Pulmonary artery endothelial cell (primary cell): ENCODE data around the gene MMP27. TPM values are rescaled to one million over a fixed set of nuclear protein-coding genes. Genes with fewer than 3 reads are reported as not detected.

Experiments used
- DNase-seq: peaks from one replicate; pipeline ENCODE4 v3.0.0-alpha.2; 2011; ENCODE audit warnings: low read depth, low spot score
- total RNA-seq: library from RNA; depleted of rRNA; stranded (reverse); fragments of >200 nt; gene quantifications from 2 replicates; pipeline ENCODE4 v1.2.3, GENCODE V29; 2014

MMP27 gene
- total RNA-seq, 1 donor from 2014 or later: not detected

DNA sequence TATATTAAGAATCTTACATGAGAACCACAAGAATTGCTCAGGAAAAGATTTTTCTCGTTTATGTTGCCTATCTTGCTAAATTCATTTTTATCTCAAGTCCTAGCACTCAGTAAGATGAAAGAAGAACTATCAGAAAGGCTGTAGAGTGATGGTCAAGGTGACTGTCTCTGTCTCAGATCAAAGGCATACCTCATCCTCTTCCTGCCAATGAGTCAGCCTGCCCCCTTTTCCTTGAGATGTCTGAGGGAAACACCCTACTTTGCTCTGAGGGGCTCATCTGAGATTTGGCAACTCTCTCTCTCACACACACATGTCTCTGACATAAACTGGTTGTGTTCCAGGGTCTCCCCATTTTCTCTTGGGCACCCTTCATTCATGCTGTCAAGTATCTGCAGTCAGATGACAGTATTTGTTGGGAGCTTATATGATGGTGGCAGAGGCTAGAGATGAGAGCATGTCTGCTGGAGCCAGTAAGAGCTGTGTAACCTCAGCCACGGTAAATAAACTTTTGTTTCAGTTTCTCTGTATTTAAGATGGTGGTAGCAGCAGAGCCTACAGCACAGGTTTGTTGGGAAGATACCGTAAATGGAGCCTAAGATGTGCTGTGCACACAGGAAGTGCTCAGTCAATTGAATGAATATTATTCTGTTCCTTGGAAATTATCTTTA is 1.6 kb downstream of the MMP27 start:
- no peak for DNase-seq

DNA sequence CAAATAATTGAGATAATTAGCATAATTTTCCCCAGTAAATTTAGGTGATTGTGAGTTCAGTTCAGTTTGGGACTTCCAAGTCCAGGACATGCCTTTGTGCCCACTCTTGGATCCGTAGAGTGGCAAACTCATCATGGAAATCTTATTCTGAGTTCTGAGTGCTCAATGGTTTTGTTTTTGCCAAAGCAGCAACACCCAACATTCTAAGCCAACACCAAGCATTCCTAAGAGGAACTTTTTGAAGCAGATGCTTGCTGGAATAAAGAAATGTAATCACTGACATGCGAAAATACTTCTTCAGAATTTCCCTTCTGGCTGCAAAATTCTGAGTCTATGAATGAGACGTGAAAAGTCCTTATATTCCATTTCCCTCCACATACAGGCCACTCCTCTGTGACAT is 10.4 kb downstream of the MMP27 start:
- DNase-seq: no peak

DNA sequence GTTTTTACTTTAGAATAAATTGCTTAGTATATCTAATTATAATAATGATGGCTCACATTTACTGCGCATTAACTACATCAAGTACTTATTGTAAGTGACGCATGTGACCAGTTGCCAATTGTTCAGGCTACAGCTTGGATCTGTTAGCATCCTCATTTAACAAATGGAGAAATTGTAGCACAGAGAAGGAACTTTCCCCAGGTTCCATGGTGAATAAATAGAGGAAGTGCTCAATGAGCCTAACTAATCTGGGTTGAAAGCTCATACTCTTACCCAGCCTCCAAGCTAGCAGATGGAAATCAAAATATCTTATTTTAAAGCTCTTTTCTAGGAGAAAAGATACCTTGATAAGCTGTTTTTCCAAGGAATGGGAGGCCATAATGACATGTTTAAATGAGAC is 19.8 kb downstream of the MMP27 start:
- no peak for DNase-seq

DNA sequence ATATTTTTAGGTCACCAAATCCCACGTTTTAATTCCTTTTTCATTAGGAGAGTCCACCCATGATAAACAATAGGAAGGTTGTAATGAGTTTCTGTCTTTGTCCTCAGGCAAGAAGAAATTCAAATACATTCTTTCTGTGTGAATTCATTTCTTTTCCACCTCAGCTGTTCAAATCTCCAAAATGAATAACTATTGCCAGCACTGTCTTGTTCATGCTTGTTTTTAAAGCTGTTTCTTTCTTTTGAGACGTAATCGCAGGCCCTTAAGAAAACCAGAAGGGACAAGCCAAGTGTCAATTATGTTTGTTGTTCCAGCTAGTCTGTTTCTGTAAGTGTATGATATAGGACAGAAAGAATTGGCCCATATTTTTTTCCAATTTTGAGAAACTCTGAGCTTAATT is 20.2 kb downstream of the MMP27 start:
- DNase-seq: no peak

DNA sequence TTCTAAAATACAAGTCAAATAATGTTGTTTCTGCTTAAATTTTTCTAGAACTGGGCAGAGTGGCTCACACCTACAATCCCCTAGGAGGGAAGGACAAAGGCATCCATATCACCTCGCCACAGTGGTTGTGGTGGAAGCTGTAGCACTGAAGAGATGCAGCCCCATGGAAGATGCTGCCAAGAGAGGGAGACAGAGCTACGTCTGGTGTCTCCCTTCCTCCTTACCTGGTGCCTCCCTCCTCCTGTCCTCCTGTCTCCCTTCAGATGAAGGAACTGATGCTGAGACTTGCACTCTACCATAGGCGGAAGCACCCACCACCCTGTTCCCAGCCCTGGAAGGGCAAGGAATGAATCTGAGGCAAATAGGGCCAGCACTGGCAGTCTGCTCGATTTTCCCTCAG is 22.3 kb downstream of the MMP27 start:
- DNase-seq: no peak

DNA sequence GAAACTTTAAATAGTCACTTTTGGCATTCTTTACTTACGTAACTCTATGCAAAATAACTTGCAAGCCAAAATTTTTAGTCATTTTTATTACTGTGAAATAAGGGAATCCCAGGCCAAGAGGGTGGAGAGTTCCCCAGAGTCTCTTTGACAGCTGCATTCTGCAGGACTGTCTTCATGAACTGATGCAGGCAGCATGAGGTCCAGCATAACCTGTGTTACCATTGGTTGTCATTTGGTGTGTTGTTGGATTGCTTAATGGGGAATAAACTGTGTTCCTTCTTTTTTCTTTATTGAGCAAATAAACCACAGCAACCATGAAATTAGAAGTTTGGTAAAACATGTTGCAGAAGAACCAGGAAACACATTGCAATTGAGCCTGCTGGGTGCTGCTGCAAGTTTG is 24.6 kb downstream of the MMP27 start:
- no peak for DNase-seq

DNA sequence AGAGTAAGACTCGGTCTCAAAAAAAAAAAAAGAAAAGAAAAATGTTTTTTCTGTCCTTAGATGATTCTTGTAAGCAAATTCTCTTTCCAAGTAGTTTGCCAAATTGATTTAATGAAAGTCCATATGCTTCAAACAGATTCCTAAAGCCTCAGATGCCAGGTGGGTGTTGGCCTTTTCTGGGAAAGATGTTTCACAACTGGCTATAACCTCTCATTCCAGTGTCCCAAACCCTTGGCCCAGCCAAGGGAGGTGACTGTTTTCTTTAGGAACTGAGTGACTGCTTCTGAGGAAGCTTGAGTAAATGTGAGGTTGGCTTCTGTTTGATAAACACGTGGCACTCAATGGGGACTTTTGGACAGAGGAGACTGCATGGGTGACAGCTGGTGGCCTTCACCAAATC is 27.5 kb downstream of the MMP27 start:
- DNase-seq: no peak

DNA sequence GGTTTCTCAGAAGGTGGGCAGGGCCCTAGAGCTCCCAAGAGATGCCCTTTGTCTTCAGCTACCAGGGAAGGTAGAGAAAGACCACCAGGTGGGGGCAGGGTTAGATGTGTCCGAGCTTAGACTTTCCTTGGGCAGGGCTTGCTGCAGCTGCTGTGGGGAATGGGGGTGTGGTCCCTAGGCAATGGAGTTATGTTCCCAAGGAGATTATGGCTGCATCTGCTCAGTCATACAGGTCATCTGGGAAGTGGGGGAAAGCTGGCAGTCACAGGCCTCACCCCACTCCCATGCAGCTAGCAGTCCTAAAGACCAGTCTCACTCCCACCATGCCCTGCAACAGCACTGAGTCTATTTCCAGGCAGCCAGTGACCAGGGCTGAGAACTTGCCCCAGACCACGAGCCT is 29.5 kb downstream of the MMP27 start:
- DNase-seq: no peak

DNA sequence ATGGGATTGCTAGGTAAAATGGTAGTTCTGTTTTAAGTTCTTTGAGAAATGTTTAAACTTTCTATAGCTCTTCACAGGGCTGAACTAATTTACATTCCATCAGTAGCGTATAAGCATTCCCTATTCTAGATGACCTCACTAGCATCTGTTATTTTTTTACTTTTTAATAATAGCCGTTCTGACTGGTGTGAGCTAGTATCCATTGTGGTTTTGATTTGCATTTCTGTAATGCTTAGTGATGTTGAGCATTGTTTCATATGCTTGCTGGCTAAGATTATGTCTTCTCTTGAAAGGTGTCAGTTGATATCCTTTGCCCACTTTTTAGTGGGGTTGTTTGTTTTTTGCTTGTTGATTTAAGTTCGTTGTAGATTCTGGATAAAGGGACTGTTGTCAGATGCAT is 35.9 kb downstream of the MMP27 start:
- no peak for DNase-seq

DNA sequence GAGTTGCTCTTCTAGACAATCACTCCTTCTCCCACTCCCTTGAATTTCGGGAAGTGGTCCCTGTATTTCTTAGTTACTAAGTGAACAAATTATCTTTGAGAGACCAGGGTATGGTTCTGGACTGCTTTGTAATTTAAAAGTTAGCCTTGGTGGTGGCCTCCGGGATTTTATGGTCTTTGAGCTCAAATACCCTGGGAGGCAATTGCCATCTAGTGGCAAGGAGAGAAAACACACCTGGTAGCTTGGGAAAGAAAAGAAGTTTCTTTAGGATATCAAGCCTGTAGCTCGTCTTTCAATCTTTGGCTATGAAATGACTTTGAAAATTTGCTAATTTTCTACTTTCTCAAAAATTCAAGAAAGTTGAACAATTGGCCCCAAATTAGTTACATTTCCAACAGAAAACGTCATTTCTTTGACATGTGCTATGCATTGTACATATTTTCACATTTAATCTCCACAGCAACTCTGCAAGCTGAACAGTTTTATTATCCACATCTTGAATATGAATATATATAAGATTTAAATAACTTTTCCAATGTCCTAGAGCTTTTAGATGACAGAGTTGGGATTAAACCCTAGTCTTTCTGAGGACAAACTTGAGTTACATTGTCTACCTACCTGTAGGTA is 39.1 kb downstream of the MMP27 start:
- no peak for DNase-seq

DNA sequence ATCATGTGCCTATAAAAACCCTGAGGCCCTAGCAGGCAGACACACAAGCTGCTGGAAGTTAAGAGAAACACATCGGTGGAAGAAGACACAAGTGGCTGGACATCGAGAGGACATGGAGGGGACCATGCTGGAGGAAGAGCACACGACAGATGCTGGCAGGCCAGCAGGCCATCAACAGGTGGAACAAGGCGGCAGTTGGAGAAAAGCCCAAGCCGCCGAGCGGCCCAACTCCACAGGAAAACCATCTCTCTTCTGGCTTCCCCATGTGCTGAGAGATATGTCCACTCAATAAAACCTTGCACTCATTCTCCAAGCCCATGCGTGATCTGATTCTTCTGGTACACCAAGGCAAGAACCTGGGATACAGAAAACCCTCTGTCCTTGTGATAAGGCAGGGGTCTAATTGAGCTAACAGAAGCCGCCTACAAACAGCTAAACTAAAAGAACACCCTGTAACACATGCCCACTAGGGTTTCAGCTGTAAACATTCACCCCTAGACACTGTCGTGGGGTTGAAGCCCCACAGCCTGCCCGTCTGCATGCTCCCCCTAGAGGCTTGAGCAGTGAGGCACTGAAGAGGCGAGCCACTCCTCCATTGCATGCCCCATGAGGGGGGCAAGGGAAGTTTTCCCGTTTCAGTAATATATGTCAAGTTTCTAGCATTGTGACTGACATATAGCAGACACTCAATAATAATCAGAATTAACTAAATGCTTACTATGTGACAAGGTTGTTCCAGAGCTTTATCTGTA is 41.4 kb downstream of the MMP27 start:
- DNase-seq: no peak

DNA sequence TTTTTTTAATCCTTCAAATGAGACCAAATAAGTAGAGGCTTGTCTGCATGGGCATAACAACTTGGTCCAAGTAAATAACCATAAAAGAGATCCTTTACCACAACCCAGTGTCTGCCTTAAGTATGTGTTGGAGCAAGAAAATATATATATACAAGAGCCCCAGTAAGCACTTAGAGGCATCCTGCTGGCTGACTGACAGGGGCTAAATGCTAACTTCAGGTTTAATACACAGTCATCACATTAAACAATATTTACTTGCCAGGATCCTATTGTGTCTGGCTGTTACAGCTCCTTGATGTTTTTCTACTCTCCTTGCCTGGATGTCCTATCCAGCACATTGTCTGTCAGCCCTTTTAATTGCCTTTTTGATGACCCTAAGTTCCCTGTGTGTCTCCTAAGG is 43.0 kb downstream of the MMP27 start:
- DNase-seq: no peak

DNA sequence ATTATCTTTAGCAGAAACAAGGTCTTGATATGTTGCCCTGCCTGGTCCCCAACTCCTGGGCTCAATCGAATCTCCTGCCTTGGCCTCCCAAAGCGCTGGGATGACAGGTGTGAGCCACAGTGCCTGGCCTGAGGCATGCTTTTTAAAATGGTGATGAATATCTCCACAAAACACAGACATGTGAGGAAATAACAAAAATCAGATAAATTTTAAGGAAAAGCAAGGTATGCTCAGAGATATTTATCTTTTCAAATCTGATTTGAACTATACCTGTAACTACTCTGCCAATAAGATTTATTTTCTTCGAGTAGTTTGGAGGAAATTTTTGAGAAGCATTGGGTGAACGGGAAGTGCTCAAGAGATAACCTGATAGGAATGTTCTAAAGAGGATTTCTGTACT is 44.5 kb downstream of the MMP27 start:
- DNase-seq: no peak

DNA sequence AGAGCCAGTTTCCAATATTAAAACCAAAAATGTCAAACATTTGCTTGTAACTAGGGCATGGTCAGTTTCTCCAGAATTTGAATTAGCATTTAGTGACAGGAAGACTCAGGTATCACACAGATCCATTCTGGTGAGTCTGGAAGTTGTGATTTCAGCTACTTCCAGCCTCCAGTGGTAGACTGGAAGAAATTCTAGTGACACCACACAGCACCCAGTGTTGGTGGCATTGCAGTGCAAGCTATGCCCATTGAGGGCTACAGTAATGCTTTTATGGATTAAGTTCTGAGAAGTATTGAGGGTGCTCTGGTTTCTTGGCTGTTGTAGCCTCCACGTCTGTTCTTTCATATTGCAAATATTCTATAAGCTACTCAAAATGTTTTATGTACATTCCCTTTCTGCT is 49.0 kb downstream of the MMP27 start:
- no peak for DNase-seq

DNA sequence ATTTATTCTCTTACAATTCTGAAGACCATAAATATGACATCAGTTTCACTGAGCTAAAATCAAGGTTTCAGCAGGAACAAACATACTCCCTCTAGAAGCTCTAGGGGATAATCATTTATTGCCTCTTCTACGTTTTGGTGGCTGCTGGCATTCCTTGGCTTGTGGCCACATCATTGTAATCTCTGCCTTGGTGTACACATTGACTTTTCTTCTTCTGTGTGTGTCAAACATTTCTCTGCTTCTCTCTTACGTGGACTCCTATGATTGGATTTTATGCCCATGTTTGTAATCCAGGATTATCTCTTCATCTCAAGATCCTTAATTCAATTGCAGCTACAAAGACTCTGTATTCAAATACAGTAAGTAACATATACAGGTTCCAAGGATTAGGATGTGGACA is 50.0 kb downstream of the MMP27 start:
- no peak for DNase-seq

DNA sequence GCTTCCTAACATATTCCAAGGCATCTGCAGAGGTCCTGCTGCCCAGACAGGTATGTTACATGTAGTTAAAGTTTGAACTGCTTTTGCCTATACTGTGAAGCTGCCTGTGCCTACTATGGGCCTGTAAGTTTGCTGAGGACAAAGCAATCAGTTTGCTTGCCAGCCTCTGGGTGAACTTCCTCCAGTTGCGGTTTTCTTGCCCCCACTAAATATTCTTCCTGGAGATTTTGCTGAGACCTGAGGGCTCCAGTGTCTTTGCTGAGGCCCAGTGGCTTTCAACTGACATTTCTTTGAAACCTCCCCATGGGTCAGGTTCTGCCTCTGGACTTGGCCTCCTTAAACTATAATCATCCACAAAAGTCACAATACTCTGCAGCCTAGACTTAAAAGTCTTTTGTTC is 50.8 kb downstream of the MMP27 start:
- no peak for DNase-seq

DNA sequence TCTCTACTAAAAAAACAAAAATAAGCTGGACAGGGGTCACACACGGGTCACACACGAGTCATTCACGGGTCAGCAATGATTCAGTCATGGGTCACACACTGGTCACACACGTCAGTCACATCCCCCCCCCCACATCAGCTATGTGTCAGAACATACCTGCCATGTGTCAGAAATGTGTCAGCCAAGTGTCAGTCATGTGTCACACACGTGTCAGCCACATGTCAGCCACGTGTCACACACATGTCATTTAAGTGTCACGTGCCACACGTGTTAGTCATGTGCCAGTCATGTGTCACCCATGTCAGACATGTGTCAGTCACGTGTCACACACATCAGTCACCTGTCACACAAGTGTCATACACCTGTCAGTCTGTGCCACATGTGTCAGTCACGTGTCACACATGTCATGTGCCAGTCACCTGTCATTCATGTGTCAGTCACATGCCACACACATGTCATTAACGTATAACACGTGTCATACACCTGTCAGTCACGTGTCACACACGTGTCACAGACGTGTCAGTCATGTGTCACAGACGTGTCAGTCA is 51.8 kb downstream of the MMP27 start:
- DNase-seq: no peak

DNA sequence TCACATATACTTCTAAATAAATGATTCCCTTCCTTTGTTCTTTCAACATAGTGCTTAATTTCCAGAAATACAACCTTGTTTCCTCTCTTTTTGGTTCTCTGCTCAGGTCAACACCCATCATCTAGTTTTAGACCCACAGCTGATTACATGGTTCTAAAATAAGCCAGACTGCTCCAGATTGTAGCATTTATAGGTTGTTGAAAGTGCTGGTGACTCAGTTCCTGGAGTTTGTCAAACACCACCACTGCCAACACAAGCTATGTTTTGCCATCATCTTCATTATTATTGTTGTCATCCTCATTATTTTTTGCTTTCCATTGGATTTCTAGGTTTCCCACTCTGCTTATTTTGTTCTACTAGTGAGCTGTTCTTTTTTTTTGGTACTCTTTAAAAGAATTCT is 58.1 kb downstream of the MMP27 start:
- DNase-seq: no peak

DNA sequence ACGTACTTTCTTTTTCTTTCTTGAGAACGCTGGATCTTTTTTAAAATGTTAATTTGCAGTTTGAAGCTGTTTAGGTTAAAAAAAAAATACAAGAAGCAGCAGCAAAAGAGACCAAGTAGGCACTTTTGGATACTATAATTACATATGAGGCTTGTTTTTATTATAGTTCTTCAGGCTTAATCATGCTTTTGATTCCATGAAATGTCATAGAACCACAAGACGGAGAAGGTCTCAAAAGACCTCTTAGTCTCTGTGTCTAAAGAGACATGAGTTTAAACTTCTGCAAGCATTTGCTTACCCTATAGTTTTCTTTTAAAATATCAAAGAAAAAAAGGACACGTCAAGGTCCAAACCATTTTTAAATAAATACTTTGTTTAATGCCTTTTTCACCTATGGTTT is 61.6 kb downstream of the MMP27 start:
- DNase-seq: no peak
